GM18868 (cell line): Measurements from ENCODE around the gene ACAP3.

Source experiments
- ATAC-seq: cut with Tn5 transposase; IDR thresholded peaks from one replicate; pipeline ENCODE4 v1.9.1; 2021; ENCODE audit warnings: mild to moderate bottlenecking, moderate library complexity; ENCODE audit not compliant: unreplicated experiment

Gene ACAP3

DNA sequence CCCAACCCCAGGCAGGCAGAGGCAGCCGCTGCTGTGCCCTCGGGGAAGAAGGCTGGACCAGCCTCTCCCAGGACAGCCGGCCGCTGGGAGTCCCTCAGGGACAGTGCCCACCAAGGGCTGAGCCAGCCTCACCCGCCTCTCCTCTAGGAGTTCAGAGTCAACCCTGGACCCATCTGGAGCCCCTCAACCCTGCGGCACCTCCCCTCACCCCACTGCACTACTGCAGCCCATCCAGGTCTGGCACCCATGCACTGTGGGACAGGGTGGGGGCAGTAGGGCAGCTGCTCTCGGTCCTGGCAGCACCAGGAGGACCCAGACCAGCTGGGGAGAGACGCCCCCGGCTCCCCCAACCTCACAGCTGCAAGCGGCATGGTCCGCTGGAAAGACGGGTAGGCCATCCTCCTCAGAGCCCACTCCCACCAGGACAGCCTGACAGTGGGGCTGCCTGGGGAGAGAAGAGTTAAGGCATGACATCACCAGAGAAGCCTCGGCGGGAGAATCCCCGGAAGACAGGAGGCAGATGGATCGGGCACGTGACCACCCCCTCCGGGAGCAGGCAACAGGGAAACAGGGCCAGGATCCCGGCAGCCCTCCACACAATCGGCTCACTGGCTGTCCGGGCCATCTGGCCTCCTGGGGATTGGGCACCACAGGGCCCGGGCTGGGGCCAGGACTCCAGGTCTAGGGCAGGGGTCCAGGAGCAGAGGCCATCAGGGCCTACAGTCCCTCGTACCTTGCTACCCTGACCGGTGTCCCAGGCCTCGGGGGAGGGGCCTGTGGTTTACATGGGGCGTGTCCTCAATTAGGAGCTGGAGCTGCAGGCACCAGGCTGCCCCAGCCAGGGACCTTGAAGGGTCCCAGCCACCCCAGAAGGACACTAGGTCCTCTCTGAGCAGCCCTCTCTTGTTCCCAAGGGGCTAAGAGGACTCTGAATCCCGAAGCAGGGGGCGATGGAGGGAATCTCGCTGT lies 3.1 kb downstream of the ACAP3 start:
- ATAC-seq, result no peak

DNA sequence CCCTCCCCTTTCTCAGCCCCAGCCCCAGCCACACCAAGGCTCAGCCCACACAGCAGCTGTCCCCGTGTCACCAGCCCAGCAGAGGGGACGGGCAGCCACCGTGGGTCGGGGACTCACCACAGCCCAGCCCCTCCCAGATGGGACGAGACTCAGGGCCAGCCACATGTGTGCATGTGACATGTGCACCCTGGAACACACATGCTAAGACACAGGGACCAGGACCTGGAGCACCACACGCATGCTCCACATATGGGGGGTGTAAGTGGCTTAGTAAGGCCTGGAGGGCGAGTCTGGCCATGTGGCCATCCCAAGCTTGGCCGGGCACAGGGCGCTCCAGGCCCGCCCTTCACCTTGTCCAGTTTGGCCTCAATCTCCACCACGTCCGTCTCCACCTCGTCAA lies 4.0 kb downstream of the ACAP3 start:
- ATAC-seq, result no peak

DNA sequence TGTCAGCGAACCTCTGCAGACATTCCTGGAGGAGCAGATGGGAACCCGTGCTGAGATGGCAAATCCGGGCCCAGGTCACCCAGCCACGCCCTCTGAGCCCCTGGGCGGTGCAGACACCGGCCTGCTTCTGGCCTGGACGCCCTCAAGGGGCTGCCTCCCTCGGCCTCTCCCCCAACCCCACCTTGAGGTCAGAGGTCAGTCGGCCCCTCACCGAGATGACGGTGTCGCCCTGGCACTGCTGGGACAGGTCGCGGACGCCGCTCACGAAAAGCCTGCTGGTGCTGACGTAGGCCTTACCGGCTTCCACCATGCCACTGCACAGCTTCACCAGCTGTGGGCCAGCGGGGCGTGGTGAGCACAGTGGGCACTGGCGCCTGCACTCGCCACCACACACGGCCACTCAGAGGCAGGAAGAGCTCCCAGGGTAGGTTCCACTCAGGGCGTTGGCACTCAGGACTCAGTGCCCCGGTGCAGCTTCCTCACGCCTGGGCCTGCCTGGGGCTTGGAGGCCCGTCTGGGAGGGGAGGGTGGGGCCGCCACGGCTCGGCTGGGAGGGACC lies 4.7 kb downstream of the ACAP3 start:
- ATAC-seq, result no peak

DNA sequence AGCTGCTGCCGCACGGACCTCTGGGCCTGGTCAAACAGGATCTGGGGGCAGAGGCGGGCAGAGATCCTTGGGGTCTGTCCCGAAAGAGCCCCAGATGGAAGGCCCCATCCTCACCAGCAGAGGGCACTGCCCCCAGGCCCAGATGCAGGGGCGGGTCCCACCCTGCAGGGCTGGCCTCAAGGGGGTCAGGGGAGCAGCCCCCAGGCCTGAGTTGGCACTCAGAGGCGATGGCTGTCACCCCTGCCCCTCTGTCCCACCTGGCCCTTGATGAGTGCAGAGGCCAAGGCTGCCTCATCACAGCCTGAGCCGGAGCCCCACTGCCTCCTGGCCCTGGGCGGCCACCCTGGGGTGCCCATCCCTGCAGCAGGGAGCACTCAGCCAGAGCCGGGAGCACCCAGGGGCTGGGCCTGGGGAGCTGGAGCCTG lies 5.7 kb downstream of the ACAP3 start:
- ATAC-seq, result no peak

DNA sequence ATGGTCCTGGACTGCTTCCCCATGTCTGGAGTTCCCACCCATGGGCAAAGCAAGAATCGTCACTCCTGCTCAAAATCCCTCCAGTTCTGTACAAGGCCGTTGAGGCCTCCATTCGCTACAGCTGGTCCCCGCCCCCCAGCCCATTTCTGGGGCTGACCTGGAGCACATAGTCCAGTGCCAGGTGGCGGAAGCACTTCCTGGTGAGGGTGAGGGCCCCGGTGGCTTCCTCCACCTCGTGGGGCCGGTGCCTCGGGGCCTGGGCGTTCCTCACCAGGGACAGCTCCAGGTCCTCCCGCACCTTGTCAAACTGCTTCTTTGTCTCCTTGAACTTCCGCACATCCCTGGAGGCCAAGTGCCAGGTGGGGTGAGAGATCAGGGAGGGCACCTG lies 7.4 kb downstream of the ACAP3 start:
- ATAC-seq, result no peak

DNA sequence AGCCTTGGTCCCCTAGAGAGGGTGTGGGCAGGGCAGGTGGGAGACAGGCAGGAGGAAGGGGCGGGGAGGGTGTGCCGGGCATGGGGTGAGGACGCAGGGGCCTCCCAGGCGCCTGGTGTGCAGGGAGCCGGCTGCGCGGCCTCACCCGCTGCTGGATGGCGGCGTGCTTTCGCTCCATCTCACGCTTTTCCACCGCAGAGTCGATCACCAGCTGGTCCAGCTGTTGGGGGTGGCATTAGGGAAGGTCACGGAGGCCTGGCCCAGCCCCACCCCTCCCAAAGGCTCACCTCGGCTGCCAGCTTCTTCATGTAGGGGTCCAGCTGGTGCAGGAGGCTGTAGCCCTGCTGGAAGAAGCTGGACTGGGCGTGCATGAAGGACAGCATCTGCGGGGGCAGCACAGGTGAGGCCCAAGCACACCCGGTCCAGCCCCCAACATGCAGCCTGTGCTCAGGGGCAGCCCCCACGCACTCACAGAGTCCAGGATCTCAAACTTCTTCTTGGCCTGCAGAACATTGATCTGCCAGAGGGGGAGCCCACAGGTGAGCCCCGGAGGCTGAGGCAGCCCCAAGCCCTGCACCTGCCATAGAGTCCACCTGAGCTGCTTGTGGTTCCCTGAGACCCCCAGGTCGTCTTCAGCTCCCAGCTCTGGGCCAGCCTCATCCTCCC lies 7.9 kb downstream of the ACAP3 start:
- no peak for ATAC-seq

DNA sequence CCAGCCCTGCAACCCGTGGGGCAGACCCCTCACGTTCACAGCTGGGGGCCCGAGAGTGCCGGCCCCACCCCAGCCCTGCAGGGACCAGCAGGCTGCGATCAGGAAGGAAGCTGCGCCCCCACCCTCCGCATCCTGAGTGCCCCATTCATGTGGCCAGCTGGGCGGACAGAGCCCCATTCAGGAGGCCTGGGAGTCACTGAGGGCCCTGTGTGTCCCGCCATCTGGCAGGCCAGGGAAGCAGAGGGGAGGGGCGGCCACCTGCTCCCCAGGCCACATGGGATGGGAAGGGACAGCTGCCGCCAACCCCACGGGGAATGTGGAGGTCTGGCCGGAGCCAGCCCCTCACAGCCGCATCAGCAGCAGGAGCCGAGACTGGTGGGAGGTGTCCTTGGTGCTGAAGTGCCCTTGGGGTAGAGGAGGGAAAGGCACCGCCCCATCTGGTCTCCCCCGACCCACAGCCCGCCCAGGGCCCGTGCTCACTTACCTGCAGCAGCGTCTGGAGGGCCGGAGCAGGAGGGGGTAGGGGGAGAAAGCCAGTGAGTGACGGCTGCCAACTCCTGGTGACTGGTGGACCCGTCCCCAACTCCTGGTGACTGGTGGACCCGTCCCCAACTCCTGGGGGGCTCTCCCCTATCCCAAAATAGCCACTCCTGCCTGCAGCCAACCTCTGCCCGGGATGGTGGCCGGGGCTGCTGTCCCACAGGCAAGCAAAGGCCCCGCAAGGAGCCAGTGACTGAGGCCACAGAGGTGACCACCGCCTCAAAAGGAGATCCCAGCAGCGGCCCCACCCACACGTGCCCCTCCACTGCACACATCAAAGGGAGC lies 8.7 kb downstream of the ACAP3 start:
- ATAC-seq, result no peak

DNA sequence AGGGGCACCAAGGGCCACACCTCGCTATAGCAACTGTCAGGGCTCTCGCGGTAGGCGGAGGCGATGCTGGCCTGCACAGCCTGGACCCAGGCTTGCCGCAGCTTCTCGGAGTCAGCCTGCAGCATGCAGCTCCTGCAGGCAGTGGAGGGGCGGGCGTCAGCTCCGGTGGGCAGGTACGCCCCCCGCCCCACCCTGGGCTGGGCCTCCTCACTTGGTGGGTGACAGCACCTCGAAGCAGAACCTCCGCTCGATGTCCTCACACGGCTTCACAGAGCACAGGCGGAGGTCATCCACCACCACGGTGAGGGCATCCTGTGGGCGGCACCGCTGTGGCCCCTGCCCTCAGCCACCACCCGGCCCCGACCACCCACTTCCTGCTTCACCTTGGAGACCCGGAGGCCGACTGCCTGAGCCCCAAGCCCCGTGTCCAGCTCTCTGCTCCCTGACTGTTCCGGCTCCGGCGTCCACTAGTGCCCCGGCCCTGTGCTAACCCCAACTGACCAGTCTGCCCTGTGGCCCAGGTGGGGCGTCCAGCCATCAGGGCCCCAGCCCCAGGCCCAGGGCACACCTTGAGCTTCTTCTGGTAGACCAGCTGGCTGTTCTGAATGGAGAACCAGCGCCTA lies 9.8 kb downstream of the ACAP3 start:
- ATAC-seq, result no peak

DNA sequence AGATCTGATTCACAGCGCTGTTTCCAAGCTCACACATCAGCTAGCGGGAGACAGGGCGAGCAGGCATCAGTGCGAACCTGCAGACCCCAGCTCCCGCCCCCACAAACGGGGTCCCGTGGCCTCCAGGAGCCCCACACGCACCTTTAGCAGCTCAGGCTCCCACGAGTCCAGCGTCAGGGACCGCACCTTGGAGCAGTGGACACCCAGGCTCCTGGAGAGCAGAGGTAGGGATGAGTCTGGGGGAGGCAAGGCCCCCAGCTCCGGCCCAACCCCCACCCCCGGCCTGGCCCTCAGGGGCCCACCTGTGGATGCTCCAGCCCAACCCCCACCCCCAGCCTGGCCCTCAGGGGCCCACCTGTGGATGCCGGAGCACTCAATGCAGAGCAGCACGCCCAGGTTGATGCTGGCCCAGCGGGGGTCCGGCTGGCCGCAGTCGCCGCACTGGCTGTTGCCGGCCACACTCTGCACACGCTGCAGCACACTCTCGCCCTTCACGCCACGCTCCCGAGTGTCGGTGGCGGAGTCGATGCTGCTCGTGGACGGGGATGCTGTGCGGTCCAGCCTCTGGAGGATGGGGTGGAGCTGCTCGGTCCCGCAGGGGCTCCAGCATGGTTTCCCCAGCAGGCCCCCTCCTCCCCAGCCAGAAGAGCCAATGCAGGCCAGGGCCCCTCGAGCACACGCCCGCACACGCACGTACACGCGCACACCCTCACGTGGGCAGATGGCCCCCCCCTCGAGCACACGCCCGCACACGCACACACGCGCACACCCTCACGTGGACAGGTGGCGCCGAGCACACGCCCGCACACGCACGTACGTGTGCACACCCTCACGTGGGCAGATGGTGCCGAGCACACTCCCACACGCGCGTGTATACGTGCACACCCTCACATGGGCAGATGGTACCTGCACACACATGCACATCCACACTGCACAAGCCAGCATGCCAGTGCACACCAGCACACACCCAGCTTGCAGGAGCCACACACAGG lies 11.4 kb downstream of the ACAP3 start:
- no peak for ATAC-seq

DNA sequence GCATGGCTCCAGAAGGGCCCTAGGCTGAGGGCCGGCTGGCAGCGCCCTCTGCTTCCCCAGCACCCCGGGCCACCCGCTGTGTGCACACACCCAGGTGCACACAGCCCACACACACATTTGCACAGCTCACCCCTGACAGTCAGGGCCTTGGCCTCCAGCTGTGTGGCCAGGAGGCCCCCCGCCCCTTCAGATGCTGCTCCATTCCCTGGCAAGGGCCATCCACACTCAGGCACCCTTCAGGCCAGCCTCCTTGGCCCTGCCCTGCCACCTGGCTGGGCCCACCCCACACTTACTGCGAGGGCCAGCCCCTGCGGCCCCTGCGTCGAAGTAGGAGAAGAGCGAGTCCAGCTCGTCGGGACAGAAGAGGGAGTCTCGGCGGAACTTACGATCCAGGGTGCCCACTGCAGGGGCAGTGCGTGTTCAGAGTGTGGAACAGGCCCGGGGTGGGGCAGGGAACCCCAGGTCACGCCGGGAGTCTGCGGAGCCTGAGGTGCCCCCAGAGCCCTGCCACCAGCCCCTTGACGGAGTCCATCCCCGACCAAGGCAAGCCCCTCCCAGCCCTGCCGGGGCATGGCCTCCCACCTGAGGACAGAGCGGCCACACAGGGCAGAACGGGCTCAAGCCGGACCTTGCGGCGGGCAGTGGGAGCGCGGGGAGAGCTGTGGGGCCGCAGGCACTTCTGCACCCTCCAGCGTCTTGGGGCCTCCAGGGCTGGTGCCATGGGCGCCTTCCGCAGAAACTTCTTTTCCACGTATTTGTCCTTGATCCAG lies 12.4 kb downstream of the ACAP3 start:
- ATAC-seq, result no peak

DNA sequence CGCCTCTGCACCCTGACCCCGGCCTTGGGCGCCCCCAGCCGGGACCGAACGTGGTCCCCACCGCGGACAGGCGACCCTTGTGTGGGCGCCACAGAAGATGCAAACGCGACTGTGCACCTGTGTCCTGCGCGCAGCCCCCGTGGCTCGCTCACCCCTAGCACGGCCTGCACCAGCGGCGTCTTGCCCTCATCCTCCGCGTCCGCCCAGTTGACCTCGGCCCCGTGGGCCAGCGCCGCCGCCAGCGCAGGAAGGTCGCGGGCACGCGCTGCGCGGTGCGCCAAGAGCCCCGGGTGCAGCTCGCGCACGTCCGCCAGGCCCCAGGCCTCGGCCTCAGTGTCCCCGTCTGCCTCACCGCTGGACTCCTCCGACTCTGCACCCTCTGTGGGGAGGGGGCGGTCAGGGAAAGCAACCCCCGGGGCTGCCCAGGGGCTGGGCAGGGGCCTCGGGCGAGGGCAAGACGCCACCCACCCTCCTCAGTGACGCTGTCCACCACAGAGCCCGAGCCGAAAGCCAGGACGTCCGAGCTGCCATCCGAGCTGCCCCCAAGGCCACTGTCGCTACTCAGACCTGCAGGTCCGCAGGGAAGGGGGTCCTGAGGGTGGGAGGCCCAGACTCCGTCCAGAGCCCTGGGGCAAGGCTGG lies 13.4 kb downstream of the ACAP3 start:
- no peak for ATAC-seq

DNA sequence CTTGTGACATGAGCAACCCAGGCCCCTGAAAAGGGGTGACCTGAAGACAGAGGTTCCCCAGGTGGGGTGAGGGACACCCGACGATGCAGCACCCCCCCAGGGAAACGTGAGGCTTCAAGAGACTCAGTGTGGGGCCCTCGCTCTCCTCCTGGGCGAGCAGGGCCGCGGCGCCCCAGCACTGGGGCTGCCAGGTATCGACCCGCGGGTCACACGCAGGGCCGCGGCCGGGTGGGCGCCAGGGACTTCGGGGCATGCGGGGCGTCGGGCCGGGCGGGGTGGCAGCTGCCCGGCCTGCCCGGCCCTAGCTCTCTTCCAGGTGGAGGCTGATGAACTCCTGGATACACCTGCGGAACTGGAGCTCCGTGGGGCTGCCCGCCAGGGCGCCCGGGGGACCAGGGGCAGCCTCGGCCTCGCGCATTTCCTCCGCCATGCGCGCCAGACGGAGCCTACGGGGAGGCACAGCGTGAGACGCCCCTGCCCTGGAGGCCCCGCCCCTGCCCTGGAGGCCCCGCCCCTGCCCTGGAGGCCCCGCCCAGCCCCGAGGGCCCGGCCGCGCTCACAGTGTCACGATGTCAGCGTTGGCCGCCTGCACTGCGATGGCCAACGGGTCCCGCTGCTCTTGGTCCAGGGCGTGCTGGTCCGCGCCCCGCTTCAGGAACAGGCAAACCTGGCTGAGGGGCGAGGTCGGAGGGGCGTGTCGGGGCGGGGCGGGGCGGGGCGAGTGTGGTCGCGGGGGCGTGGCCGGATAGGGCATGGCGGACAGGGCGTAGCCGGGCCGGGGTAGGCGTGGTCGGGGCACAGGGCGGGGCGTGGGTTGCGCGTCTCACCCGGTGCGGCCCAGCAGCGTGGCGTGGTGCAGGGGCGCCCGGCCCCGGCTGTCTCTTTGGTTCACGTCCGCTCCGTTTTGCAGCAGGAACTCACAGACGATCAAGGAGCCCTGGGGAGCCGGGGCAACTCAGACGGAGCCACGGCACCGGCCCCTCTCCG lies 14.2 kb downstream of the ACAP3 start:
- ATAC-seq, result no peak

DNA sequence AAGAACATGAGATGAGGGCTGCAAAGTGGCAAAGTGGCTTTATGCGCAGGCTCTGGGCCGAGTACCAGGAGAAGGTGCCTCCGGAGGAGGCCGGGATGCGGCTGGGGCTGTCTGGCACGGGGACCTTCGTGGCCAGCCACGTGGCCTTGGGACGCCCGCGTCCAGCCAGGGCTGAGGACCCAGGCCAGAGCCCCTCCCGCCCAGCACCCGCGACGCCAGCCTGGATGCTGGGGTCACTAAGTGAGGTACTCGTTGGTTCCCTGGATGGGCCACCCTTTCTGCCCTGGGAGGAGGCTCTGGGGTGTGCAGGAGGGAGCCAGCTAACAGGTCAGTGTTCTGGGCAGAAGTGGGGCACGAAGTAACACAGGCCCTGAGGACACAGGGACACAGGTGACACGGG lies 14.9 kb downstream of the ACAP3 start:
- no peak for ATAC-seq

DNA sequence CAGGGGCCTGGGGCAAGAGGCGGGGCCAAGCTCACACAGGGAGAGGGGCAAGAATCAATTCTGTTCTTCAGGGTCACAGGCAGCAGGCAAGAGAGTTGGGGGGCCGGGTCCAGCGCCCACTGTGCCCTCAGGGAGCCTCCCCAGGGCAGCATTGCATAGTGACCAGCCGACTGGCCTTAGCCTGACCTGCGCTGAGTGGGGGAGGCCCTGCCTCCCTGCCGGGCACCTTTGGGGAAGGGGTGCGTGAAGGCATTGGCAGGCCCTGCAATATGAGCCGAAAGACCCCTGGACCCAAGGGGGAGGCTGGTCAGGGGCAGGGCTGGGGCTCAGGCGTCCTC lies 15.3 kb downstream of the ACAP3 start:
- no peak for ATAC-seq

DNA sequence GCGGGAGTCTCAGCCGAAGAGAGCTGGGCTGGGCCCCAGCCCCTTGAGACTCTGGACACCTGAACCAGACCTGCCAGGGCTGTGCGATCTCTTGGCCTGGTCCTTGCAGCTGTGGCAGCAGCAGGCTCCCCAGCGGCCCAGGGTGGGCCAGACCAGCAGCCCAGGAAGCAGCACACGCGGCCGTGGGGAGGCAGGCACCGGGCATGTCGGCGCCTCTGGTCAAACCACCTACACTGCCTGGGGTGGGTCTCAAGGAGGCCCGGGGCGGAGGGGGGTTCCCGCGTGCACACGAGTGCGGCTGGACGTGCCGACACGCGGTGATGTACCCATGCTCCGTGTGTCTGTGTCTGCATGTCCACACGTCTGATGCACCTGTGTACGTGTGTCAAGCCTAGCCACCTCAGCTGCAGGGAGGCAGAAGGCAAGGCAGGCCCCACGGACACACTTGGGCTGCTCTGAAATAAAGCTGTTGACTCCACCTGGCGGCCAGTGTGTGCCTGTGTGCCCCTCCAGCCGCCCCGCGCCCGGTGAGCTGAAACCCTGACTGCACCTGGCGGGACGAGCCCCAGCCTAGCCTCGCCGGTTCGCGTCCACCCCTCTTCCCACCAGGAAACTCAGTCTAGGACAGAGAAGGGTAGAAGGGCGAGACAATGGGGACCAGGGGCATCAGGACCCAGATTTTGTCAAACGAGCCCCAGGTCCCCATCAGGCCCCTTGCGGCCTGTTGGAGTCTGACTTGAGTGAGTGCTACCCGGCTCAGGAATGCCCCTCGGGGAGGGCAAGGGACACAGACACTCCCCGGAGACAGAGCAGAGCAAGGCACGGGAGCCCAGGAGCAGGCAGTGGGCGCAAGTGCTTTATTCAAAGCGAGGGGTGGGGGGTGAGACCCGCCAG lies 15.9 kb downstream of the ACAP3 start:
- ATAC-seq, result no peak

DNA sequence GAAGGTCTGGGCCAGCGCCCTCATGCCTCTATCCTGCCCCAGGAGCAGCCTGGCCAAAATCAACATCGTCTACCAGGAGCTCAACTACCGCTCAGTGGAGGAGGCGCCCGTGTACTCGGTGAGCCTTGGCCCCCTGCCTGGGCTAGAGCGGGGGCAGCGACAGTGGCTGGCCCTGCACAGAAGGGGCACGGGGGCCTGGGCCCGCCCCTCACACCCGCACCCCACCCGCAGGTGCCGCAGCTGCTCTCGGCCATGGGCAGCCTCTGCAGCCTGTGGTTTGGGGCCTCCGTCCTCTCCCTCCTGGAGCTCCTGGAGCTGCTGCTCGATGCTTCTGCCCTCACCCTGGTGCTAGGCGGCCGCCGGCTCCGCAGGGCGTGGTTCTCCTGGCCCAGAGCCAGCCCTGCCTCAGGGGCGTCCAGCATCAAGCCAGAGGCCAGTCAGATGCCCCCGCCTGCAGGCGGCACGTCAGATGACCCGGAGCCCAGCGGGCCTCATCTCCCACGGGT lies 16.7 kb downstream of the ACAP3 start:
- no peak for ATAC-seq
